Body of pancreas (tissue), 4 donors: ENCODE measurements around the gene LYPD4.

Source experiments
- CTCF ChIP-seq, 7 experiments: fragments of 450-650 bp in 4 of 7; fragments of 200-600 bp in 3 of 7; sonication (generic) in 3 of 7; IDR thresholded peaks; one replicate each; pipeline ENCODE4 v1.5.1; 2016 to 2019; ENCODE audit warnings: antibody characterized with exemption in 7 of 7
- POLR2A ChIP-seq, 3 donors: fragments of 450-650 bp; IDR thresholded peaks; one replicate each; pipeline ENCODE4 v1.6.1; 2016; ENCODE audit warnings: antibody characterized with exemption in 3 of 3, mild to moderate bottlenecking in 2 of 3

GRCh38 chr19:41837981-41838708 lies 6.3 kb downstream of the LYPD4 start:
- TF ChIP-seq CTCF (IDR thresholded peaks at IDR 0.05) (no peak), POLR2A (IDR thresholded peaks at IDR 0.05) (no peak)
